ENCODE measurements around the gene NKD2. TPM values are rescaled to one million over a fixed set of nuclear protein-coding genes. Genes with fewer than 3 reads are reported as not detected.

Gene NKD2
- total RNA-seq, 1 experiment from 2014 or later, result 4.3 TPM

- DNase-seq (ENCODE audit: low spot score), result no peak
These were observed 79.4 kb downstream of the NKD2 start for GRCh38 chr5:1088031-1088430.

Other genes starting within 250 kb of the NKD2 start
- 0.26 and 2.3 TPM in 2 replicates for gene ZDHHC11B, start 224.1 kb upstream of the NKD2 start, total RNA-seq (2014; rRNA removed; shearing (Covaris generic))
- gene ZDHHC11, start 157.8 kb upstream of the NKD2 start, total RNA-seq (2014; rRNA removed; shearing (Covaris generic)), result 1.0 and 4.3 TPM in 2 replicates
- 29.9 and 38.8 TPM in 2 replicates for gene BRD9, start 116.0 kb upstream of the NKD2 start, total RNA-seq (2014; rRNA removed; shearing (Covaris generic))
- gene TRIP13, start 115.9 kb upstream of the NKD2 start, total RNA-seq (2014; rRNA removed; shearing (Covaris generic)), result 92.9 and 108 TPM in 2 replicates
- 8.5 and 10.2 TPM in 2 replicates for gene SLC12A7, start 103.3 kb downstream of the NKD2 start, total RNA-seq (2014; rRNA removed; shearing (Covaris generic))
- gene SLC6A19, start 192.8 kb downstream of the NKD2 start, total RNA-seq (2014; rRNA removed; shearing (Covaris generic)), result not detected in 2 replicates
- not detected in 2 replicates for gene SLC6A18, start 216.6 kb downstream of the NKD2 start, total RNA-seq (2014; rRNA removed; shearing (Covaris generic))